GM21390 (cell line): Measurements from ENCODE around the gene IL1RAPL2.
A peak's percentile ranks its signal among the peaks of the same experiment; 100 is the strongest.
"Not testable (repeated sequence)": the region's sequence is repeated elsewhere in the genome, so short reads cannot be mapped to it uniquely, and the experiment has no call there.

ENCODE experiments used
- ATAC-seq: cut with Tn5 transposase; IDR thresholded peaks from one replicate; pipeline ENCODE4 v1.9.1; 2021; ENCODE audit not compliant: unreplicated experiment

IL1RAPL2 gene

DNA sequence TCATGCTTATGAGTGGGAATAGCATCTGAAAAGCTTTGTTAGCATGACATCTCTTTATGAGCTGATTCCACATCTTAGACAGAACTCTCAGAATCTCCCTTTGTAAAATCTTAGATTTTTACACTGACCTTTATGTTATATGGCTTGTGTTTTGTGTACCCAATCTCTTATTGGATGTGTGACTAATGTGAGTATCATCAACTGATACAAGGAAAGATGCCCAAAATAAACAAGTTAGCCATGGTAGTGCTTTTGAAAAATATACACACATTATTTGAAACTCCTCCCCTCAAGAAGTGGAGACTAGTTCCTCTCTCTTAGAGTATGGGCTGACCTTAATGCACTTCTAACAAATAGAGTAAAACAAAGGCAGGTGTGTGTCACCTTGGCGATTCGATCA is 1096.2 kb downstream of the IL1RAPL2 start:
- ATAC-seq = no peak

DNA sequence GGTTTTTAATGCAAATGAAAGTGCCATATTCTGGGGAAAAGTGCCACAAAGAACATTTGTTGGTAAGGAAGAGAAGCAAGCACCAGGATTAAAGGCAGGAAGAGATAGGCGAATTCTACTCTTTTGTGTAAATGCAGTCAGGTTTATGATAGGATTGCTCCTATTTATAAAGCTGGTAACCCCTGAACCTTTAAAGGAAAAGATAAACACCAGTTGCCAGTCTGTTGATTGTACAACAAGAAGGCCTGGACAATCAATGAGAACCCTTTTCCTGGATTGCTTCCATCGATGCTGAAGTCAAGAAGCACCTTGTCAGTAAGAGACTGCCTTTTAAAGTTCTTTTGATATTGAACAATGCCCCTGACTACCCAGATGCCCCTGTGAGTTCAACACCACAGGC is 1098.2 kb downstream of the IL1RAPL2 start:
- no peak for ATAC-seq

DNA sequence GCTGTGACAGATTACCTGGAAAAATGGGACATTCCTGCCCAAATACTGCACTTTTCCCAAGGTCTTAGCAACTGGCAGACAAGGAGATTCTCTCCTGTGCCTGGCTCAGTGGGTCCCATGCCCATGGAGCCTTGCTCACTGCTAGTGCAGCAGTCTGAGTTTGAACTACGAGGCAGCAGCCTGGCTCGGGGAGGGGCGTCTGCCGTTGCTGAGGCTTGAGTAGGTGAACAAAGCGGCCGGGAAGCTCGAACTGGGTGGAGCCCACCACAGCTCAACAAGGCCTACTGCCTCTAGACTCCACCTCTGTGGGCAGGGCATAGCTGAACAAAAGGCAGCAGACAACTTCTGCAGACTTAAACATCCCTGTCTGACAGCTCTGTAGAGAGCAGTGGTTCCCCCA is 1118.3 kb downstream of the IL1RAPL2 start:
- ATAC-seq = not testable (repeated sequence)

DNA sequence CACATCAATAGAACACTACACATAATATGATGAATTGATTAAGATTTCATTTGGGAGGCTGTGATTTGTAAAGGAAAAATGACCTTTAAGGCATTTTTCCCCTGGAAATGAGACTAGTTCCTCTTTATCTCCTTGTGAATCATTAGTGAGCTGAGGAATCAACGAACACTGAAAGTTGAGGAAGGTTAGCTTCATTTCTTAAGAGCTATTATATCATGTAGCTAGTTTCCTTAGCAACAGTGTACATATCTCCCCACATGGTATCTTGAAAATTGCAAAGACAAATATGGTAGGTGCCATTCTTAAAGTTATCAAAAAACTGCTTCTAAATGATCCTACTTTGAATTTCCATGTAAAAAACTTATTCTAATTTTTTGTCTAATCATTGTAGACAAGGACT is 1128.8 kb downstream of the IL1RAPL2 start:
- ATAC-seq = no peak

DNA sequence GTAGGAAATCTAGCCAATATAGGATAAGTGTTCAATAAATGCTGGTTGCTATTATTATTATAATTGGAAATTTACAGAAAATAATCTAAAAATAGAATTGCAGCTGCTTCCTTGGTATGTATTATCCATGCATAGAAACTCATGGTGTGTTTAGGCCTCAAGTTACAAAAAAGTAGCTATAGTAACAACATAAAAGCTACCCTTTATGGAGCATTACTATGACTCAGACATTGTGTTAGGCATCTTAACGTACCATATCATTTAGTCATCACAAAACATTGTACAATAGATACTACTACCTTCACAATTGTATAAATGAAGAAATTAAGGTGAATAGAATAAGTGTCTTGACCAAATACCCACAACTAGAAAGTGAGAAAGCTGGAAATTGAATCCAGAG is 1129.5 kb downstream of the IL1RAPL2 start:
- ATAC-seq = no peak

DNA sequence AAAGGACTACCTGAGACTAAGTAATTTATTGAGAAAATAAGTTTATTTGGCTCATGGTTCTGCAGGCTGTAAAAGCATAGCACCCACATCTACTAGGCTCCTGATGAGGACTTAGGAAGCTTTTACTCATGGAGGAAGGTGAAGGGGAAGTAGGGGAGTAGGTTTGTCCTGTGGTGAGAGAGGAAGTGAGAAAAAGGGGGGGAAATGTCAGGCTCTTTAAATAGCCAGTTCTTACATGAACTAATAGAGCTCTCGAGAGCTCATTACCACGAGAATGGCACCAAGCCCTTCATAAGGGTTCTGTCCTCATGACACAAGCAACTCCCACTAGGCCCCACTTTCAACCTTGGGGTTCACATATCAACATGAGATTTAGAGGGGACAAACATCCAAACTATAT is 1130.9 kb downstream of the IL1RAPL2 start:
- peak; percentile 64 for ATAC-seq

DNA sequence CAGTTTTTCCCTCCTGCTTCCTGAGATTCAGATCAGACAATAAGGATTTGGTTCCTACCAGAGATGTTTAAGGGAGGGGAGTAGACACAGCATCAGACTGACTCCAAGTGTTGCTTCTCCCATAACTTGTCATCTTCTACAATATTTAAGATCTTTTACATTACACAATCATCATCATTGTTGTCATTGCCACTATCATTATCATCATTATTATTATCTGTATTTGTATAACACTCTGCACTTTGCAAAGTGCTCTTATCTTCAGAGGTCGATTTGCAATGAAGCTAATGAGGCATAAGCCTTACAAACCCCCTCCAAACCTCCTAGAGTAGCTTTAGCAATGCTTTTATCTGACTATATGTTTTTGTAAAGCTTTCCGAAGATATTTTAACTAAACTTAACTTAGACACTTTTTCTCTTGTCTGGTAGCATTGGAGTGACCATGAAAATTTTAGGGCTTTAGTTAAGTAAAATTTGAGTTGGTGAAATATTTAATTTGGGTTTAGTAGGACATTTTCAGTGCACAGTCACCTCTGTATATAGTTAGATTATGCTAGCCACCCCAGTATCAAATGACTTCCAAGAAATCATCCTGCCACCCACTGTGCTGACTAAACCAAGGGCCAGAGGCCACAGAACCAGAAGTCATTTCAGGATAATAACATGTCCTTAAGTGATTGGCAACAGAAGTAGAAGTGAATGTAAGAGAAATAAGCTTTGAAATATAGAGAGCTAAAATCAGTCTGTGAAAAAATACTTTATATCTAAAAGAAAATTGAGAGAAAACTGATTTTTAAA is 1132.2 kb downstream of the IL1RAPL2 start:
- no peak for ATAC-seq

DNA sequence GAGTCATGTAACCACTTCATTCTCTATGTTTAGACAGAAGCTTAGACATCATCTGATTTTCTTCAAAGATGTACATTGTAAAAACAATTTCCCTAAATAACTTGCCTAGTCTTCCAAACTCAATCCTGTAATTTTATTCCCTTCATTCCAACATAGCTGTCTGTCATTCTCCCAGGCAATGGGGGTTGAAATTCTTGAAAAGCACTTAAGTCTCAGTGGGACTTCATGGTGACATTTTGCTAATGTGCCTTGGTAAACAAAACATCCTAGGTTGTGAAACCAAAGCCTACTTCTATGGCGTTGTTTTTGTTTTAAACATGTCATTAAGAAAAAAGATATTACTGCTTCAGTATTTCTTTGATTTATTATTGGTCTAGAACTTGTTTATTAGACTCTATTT is 1134.3 kb downstream of the IL1RAPL2 start:
- no peak for ATAC-seq

DNA sequence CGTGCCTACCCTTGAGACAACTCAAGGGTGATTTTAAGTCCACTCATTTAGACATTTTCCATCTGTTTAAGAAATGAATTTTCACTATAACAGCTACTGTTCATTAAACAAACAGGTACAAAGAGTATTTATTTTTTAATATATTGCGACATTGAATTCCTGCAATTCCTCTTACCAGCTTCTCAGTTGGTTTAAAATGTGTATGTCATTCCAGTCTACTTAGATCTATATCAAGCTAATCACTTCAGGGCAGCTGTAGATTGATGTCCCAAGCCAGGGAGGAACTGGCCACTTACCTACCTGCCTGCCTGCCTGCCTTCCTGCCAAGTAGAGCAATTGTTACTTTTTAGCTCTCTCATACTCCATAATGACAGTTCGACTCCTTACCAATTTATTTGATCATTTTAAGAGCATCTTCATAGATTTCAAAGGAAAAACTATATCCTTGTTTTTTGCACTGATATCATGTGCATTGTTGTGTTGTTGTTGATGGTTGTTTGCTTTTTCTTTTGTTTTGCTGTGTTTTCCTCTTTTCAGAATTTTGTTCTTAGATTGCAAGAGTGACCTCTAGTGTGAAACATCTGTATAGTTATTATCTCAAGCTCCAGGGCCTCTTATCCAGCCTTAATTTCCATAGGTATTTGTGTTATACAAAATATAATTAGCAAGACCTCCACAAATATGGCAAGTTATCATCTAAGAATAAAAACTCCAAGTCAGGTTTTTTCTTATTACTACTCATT is 1135.5 kb downstream of the IL1RAPL2 start:
- no peak for ATAC-seq

DNA sequence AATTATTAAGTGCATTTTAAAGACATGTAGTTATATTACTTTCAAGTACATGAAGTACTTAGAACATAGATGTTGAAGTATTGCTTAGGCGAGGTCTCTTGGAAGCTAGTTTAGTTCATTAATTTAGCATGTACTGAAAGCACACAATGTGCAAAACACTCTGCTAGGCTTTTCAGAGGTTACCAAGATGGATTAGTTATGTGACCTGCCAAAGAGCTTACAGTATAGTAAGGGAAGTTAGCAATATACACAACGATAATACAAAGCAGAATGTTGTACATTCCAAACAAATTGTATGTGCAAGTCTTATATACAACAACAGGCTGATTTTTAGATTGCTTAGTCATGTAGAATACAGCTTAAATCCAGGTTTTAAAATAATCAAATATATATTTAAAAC is 1137.9 kb downstream of the IL1RAPL2 start:
- ATAC-seq = no peak

DNA sequence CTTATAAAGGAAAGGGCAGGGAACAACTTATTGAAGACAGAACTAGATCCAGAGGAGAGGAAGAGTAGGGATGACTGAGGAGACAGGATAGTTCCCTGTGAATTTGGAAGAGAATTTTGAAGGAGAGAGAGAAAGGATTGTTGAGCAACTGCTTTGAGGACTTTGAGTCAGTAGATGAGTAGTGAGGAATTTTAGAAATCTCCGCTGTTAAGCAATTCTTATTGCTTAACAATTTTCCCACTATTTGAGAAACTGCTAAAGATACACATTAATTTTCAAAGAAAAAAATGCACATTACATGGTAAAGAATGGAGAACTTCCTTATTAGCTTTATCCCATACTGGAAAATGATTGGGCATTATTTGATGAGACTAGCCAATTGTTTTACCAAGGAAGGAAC is 1140.0 kb downstream of the IL1RAPL2 start:
- no peak for ATAC-seq

DNA sequence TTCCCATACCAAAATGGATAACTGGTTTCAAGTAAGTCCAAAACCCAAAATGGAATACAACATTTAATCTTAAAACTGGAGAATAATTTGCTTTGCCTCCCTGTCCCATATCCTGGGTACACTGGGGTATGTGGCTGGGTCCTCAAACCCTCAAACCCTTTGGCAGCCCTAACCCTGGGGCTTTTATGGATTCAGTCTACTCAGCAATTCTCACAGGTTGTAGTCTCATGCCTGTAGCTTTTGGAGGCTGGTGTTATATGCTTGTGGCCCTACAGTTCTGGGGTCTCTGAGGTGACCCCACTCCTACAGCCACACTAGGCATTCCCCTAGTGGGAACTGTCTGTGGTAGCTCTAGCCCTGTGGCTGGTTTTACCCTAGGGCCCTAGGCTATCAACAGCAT is 1145.8 kb downstream of the IL1RAPL2 start:
- no peak for ATAC-seq

DNA sequence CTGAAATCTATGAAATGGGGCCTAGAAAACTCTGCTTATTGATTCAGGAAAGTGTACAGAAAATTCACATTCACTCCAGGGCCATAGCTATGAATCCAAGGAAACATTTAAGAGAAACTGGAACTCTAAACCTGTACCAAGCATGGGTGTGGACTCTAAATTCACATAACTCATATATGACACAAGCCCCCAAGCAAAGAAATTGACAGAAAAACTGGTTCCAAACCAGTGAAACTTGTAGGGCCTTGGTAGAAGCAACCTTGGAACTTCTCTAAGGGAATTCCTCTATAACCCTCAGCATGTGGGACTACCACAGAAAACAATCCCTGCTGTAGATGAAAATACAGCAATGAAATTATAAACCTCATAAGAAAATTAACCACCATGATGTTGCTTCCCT is 1149.7 kb downstream of the IL1RAPL2 start:
- ATAC-seq = no peak

DNA sequence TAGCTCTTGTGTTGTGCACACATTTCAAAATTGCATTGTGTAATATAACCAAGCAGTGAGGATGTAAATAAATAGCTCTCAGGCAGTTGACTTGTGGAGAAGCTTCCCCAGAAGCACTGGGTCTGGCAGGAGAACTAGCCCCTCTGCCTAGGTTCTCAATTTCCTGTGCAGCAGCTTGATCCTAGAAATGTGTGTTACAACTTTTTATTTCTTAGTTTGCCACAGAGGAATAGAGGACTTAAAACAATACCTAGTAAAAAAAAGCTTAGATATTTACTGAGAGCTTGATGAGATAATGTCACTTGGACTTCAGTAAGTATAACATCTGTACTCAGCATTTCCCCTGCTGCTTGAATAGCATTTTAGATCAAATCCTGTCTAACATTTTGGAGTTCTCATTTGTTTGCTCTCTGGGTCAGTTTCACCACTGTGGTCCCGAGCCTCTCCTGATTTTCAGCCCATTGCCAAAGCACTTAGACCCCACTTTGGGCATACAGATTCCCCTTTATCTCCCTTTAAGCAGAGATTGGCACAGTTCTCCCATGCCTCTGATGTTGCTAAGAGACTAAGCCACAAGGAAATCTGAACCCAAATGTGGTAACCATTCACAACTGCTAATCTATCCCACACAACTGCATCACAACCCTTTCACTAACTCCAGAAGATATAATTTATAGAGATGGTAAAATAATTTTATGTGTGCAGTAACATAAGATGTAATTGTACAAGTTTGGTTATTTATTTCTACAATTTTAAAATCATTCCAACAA is 1158.2 kb downstream of the IL1RAPL2 start:
- no peak for ATAC-seq

DNA sequence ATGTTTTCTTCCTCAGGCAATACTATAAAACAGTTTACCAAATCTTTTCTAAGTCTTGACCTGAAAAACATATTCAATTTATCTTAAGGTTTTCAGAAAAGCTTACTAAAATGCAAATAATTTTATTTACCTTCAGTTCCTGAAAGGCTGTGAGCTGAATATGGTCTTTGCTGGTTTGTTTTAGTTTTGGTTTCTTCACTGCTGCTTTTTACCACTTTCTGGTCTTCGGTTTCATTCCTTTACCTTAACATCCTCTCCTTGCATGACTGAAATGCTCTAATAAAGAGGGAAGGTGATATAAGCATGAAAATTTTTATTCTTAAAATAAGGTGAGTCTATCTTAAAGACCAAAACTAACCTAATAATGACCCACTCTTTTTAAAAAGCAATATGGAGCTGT is 1159.2 kb downstream of the IL1RAPL2 start:
- peak; percentile 85 for ATAC-seq

DNA sequence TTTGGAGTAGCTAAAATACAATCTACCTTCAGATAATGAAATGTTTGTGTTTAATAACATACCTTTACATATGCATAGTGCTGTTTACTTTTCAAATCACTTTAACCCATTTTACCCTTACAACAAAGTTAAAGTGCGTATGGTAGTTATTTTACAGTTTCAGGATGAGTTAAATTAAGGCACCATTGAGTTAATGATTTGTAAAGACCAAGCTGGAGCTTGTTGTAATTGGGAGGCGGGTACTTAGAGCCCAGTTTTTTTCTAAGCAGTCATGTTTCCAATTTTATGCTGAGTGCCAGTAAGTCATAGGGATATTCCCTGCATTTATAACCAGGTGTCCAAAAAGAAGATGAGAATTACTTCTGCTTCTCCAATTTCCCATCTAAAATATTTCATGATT is 1172.2 kb downstream of the IL1RAPL2 start:
- no peak for ATAC-seq

DNA sequence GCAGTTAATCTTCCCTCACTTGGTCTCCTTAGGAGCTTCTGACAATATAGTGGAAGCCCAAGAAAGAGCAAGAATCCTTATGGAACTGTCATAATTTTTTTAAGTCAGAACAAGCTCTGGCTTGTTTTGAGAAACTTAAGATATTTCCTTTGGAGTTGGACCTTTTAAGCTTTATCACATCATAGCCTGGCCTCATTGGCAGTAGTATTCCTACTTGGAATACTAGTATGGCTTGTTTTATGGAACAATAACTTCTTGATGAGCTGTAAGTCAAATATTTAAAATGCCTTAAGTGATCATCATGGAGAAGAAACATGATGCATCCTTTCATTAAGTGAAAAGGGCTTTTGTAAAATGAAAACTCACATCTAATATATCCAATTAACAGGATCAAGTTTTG is 1178.3 kb downstream of the IL1RAPL2 start:
- ATAC-seq = no peak

DNA sequence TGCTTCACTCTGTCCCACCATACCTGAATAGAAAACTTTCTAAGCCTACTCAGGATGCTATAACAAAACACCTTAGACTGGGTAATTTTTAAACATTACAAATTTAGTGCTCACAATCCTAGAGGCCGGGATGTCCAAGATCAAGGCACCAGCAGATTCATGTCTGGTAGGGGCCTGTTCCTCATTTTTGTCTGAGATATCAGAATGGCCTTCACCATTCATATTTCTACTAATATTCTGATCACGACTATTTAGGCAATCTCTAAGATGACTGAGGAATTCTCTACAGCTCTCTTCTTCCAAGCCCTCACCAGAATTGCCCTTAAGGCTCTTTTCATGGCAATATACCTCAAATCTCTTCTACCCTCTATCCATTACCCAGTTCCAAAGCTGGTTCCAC is 1178.9 kb downstream of the IL1RAPL2 start:
- no peak for ATAC-seq

DNA sequence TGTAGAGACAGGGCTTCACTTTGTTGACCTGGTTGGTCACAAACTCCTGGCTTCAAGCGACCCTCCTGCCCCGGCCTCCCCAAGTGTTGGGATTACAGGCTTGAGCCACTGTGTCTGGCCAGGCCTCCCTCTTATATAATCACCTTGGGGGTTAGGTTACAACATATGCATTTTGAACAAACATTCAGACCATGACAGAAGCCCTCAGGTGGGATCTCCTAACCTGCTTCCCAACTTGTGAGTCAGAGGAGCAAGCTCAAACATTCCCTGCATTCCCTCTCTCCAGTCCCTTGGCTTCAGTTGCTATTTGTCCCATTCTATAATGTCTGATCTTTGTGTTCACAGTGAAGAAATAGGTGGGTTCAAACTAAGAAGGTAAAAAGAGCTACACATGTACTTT is 1179.9 kb downstream of the IL1RAPL2 start:
- ATAC-seq = no peak

DNA sequence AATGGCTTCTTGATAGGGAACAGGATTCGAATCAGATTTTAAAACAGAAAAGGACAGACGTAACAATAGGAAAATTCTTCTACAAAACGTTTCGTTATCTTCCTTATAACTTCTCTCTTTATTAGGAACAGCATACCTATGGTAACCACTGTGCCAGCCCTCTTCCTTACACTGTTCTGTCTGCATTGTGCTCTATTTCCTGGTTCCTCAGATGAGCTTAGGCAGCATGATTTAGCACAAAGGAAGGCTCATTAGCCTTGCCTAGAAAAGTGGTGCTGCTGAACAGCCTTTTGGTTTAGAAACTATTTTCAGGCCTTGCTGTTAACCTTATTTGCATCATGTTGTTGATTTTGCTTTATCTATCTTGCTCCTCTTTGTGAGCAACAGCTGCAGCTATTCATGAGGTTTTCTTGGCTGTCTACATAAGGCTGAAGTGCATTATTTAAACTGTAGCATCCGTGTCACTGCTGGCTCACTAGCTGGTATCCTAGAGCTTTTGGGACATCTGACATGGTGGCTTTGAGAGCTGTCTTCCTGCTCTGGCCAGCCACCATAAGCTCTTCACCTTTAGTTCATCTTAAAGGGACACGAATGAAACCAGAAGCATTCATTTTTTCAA is 1186.4 kb downstream of the IL1RAPL2 start:
- ATAC-seq = no peak

DNA sequence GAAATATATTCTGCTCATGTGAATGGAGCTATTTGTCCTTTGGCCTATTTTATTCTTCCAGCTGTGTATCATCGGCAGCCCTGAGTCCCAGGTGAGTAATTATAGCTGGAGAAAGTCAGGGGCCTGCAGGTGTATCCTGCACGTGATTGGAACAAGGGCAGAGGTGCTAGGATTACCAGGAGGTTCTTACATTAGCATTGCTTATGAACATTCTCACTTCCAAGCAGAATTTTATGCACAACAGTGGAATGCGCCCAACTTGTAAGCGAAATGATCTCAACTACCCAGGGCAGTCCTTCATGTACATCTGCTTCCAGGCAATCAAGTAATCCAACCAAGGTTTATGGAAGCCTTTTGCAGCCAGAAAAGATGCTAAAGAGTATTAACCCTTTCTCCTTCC is 1187.4 kb downstream of the IL1RAPL2 start:
- ATAC-seq = no peak
